Neutrophil (primary cell): ENCODE results near the gene PLEKHA6.

Source experiments
- H3K27ac ChIP-seq: fragments of 200-600 bp; sonication (generic); 2 replicates; pipeline ENCODE4 v1.5.1; 2016; ENCODE audit warnings: mild to moderate bottlenecking, moderate library complexity
- H3K27me3 ChIP-seq: fragments of 200-600 bp; sonication (generic); 2 replicates; pipeline ENCODE4 v1.6.0; 2016; ENCODE audit warnings: mild to moderate bottlenecking
- H3K36me3 ChIP-seq: fragments of 200-600 bp; sonication (generic); 2 replicates; pipeline ENCODE4 v1.5.1; 2017
- H3K4me1 ChIP-seq, 2 experiments: fragments of 200-600 bp in 1 of 2; sonication (generic) in 1 of 2; 1 replicate in 1 of 2; 2 replicates in 1 of 2; pipeline versions ENCODE4 v1.5.1 to v1.6.1; 2013 to 2016; ENCODE audit warnings: low read depth in 1 of 2, low read length in 1 of 2, mild to moderate bottlenecking in 1 of 2, moderate library complexity in 1 of 2; ENCODE audit not compliant: control insufficient read depth in 1 of 2, insufficient read depth in 1 of 2
- H3K4me3 ChIP-seq, 2 experiments: fragments of 200-600 bp in 1 of 2; sonication (generic) in 1 of 2; 1 replicate in 1 of 2; 2 replicates in 1 of 2; pipeline ENCODE4 v1.5.1; 2013 to 2016; ENCODE audit warnings: low read depth in 1 of 2, low read length in 1 of 2, mild to moderate bottlenecking in 1 of 2, moderate library complexity in 1 of 2
- H3K9me3 ChIP-seq: fragments of 200-600 bp; sonication (generic); 2 replicates; pipeline ENCODE4 v1.5.1; 2016
- TF ChIP-seq, protein P1 (sequence below): fragments of 200-600 bp; sonication (generic); IDR thresholded peaks from 2 replicates; pipeline ENCODE4 v1.5.1; 2016; ENCODE audit warnings: antibody characterized with exemption

The PLEKHA6 gene

DNA sequence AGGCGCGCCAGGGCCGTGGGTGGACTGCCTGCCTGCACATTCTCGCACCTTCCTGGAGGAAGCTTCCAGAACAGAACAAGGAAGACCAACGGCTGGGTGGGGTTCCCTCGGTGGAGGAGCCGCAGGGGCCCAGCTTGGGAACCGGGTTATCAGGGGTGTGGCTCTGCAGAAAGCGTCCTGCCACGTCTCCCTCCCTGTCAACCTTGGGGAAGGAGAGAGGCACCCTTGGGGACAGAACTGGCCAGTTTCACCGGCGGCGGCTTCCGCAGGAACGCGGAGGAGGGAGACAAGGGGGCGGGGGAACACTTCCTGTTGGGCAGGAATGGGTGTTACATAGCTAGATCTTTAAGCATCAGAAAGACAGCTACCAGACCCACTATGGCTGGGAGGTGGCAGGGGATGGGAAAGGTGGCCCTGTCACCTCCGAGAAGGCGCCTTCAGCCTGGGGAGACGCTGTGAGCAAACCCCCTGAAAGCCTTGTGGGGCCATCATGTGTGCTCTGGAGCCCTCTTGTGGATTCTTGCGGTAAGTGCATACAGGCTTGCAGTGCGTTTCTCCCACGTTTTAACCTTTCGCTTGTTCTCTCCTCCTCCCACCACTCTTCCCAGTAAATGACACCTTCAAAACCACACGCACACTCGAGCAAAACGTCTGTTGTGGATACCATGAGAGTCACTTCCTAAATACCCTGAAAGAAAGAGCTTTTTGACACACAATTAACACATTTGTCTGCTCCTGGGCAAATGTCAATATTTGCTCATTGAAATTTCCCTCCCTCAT is 3.8 kb upstream of the PLEKHA6 start:
- Histone ChIP-seq H3K27me3 (peaks cover 59% of the 10 kb centered on the region), H3K9me3 (no peaks in the 10 kb centered on the region), H3K4me3 (peak overlapping the region; percentile 61 to 62), H3K27ac (no peak overlapping the region), H3K4me1 (peaks cover 7 to 10% of the 10 kb centered on the region in 2 experiments), H3K36me3 (no peaks in the 10 kb centered on the region)
- TF ChIP-seq, protein P1, sequence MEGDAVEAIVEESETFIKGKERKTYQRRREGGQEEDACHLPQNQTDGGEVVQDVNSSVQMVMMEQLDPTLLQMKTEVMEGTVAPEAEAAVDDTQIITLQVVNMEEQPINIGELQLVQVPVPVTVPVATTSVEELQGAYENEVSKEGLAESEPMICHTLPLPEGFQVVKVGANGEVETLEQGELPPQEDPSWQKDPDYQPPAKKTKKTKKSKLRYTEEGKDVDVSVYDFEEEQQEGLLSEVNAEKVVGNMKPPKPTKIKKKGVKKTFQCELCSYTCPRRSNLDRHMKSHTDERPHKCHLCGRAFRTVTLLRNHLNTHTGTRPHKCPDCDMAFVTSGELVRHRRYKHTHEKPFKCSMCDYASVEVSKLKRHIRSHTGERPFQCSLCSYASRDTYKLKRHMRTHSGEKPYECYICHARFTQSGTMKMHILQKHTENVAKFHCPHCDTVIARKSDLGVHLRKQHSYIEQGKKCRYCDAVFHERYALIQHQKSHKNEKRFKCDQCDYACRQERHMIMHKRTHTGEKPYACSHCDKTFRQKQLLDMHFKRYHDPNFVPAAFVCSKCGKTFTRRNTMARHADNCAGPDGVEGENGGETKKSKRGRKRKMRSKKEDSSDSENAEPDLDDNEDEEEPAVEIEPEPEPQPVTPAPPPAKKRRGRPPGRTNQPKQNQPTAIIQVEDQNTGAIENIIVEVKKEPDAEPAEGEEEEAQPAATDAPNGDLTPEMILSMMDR, result peak; percentile 89

DNA sequence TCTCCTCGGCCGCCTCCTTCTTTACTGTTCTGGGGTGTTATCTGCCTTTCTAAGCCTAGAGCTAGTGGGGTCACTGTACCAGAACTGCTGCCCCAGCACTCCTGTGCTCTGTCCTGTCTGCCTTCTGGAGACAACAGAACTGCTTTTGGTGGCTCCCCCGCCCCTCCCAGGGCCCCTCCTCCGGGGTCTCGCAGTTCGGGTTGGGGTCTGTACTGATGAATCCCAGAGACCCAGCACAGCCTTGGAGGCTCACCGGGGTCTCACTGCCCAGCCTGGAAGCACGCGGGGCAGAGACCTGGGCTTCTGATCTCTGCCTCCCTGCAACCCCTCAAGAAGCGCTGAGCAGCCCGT is 3.2 kb upstream of the PLEKHA6 start:
- H3K27me3 ChIP-seq, result peaks cover 63% of the 10 kb centered on the region
- H3K27ac ChIP-seq, result no peak overlapping the region
- no peaks in the 10 kb centered on the region for H3K36me3 ChIP-seq
- H3K9me3 ChIP-seq, result no peaks in the 10 kb centered on the region
- TF ChIP-seq, protein P1, result no peak
- H3K4me3 ChIP-seq, result peak overlapping the region; percentile 61 to 62
- peaks cover 7 to 10% of the 10 kb centered on the region in 2 experiments for H3K4me1 ChIP-seq

DNA sequence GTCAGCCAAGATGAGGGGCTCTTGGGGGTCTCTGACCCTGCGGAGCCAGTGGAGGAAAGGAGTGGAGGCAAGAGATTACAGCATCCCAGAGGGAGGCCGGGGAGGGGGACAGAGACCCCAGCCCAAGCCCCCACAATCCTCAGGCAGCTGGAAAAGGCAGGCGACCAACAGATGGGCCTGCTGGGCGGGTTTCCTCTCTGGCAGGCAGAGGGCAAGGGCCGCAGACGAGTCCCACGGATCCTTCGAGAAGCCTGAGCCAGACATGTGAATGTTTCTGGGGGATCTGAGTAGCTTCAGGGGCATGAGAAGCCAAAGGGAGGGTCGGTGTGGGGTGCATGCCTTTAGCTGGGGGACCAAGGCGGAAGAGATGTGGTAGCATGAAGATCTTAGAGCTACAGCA is 2.1 kb upstream of the PLEKHA6 start:
- Histone ChIP-seq H3K27ac (no peak overlapping the region), H3K4me1 (peaks cover 7 to 10% of the 10 kb centered on the region in 2 experiments), H3K36me3 (no peaks in the 10 kb centered on the region), H3K9me3 (no peaks in the 10 kb centered on the region), H3K27me3 (peaks cover 74% of the 10 kb centered on the region), H3K4me3 (no peak overlapping the region)
- TF ChIP-seq, protein P1, result no peak

DNA sequence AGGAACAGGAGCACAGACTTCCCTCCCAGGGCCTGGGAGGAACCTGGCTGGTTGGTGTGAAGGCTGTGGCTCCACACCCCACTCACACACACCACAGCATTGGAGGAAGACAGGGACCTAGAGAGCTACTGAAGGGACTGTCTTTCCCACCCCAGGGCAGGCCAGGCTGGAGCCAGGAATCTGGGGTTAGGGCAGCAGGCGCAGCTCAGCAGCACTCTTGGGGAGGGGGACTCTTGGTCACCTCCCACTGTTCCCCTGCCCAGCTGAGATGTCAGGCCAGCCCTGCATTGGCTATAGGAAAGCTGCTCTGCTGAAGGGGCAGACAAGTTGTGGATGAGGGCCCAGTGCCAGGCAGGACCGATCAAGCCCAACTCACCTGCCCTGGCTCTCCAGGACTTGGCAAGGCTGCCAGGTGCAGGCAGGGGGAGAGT is 1.6 kb upstream of the PLEKHA6 start:
- no peak overlapping the region for H3K27ac ChIP-seq
- peaks cover 74% of the 10 kb centered on the region for H3K27me3 ChIP-seq
- H3K36me3 ChIP-seq, result no peaks in the 10 kb centered on the region
- H3K9me3 ChIP-seq, result no peaks in the 10 kb centered on the region
- TF ChIP-seq, protein P1, result no peak
- no peak overlapping the region for H3K4me3 ChIP-seq
- H3K4me1 ChIP-seq, result peaks cover 7 to 10% of the 10 kb centered on the region in 2 experiments

DNA sequence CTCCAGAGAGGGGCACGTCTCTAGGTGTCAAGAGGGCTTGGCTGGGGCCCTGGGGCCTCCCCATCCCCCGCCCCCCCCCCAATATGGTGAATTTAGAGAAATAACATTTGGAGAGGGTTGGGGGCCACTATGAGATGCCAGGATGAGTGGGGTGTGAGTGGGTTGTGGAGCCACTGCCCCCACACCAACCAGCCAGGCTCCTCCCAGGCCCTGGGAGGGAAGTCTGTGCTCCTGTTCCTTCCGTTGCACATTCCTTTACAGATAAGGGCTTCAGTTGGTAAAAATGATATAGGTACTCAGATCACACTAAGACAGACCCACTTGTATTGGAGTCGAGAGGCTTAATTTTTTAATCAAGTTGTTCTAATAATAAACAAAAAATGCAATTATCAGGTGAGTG is 585 bp upstream of the PLEKHA6 start:
- Histone ChIP-seq H3K27me3 (peaks cover 67% of the 10 kb centered on the region), H3K36me3 (no peaks in the 10 kb centered on the region), H3K4me3 (no peak overlapping the region), H3K4me1 (peaks cover 7 to 10% of the 10 kb centered on the region in 2 experiments), H3K27ac (no peak overlapping the region), H3K9me3 (no peaks in the 10 kb centered on the region)
- TF ChIP-seq, protein P1, result no peak
